ENCODE data around the gene CNKSR3.

The CNKSR3 gene

GRCh38 chr6:154383273-154383672 is 127.2 kb downstream of the CNKSR3 start:
- DNase-seq (ENCODE audit: low spot score) = no peak
- TF ChIP-seq CTCF (IDR thresholded peaks at IDR 0.05; ENCODE audit: extremely low read depth, insufficient read depth, missing control alignments) = no peak
- in situ Hi-C loops (cut with MboI; ENCODE audit: low pct_unique_long_range_greater_than_20kb, low sequenced_read_pairs, unreplicated experiment) = no loop called here

- no peak for TF ChIP-seq CTCF (IDR thresholded peaks at IDR 0.05; ENCODE audit: extremely low read depth, insufficient read depth, missing control alignments)
- in situ Hi-C loops (cut with MboI; ENCODE audit: low pct_unique_long_range_greater_than_20kb, low sequenced_read_pairs, unreplicated experiment) = no loop called here
- DNase-seq (ENCODE audit: low spot score) = no peak
Observed at GRCh38 chr6:154382740-154383139, 127.7 kb downstream of the CNKSR3 start.

GRCh38 chr6:154381548-154381947 is 128.9 kb downstream of the CNKSR3 start:
- in situ Hi-C loops (cut with MboI; ENCODE audit: low pct_unique_long_range_greater_than_20kb, low sequenced_read_pairs, unreplicated experiment) = no loop called here
- no peak for TF ChIP-seq CTCF (IDR thresholded peaks at IDR 0.05; ENCODE audit: extremely low read depth, insufficient read depth, missing control alignments)
- DNase-seq (ENCODE audit: low spot score) = no peak

GRCh38 chr6:154380741-154381140 is 129.7 kb downstream of the CNKSR3 start:
- no peak for TF ChIP-seq CTCF (IDR thresholded peaks at IDR 0.05; ENCODE audit: extremely low read depth, insufficient read depth, missing control alignments)
- no peak for DNase-seq (ENCODE audit: low spot score)
- in situ Hi-C loops (cut with MboI; ENCODE audit: low pct_unique_long_range_greater_than_20kb, low sequenced_read_pairs, unreplicated experiment) = no loop called here

GRCh38 chr6:154379585-154379984 is 130.9 kb downstream of the CNKSR3 start:
- DNase-seq (ENCODE audit: low spot score) = no peak
- in situ Hi-C loops (cut with MboI; ENCODE audit: low pct_unique_long_range_greater_than_20kb, low sequenced_read_pairs, unreplicated experiment) = no loop called here
- TF ChIP-seq CTCF (IDR thresholded peaks at IDR 0.05; ENCODE audit: extremely low read depth, insufficient read depth, missing control alignments) = no peak

GRCh38 chr6:154378518-154378917 is 132.0 kb downstream of the CNKSR3 start:
- no peak for DNase-seq (ENCODE audit: low spot score)
- in situ Hi-C loops (cut with MboI; ENCODE audit: low pct_unique_long_range_greater_than_20kb, low sequenced_read_pairs, unreplicated experiment) = no loop called here
- TF ChIP-seq CTCF (IDR thresholded peaks at IDR 0.05; ENCODE audit: extremely low read depth, insufficient read depth, missing control alignments) = no peak

- no peak for TF ChIP-seq CTCF (IDR thresholded peaks at IDR 0.05; ENCODE audit: extremely low read depth, insufficient read depth, missing control alignments)
- no peak for DNase-seq (ENCODE audit: low spot score)
- in situ Hi-C loops (cut with MboI; ENCODE audit: low pct_unique_long_range_greater_than_20kb, low sequenced_read_pairs, unreplicated experiment) = no loop called here
Observed at GRCh38 chr6:154377726-154378125, 132.8 kb downstream of the CNKSR3 start.

Measured in GM13977 (cell line).